SIG-M5 treated with dmso at 0.1 percent for 504 hours (cell line): ENCODE data around the gene SND1.
A peak's percentile ranks its signal among the peaks of the same experiment; 100 is the strongest.

ENCODE experiments used
- DNase-seq: peaks from one replicate; lab custom pipeline; 2025; ENCODE audit not compliant: unreplicated experiment; lab: John Stamatoyannopoulos, UW

SND1 gene

GRCh38 chr7:127886248-127886647, 234.3 kb downstream of the SND1 start:
- no peak for DNase-seq

GRCh38 chr7:127887096-127887495, 235.1 kb downstream of the SND1 start:
- no peak for DNase-seq

GRCh38 chr7:127887631-127888030, 235.6 kb downstream of the SND1 start:
- no peak for DNase-seq

GRCh38 chr7:127888411-127888810, 236.4 kb downstream of the SND1 start:
- DNase-seq = no peak

- DNase-seq = no peak
Observed at GRCh38 chr7:127888825-127889224, 236.8 kb downstream of the SND1 start.

GRCh38 chr7:127889677-127890076, 237.7 kb downstream of the SND1 start:
- DNase-seq = no peak

- DNase-seq = peak; percentile 25
Observed at GRCh38 chr7:127890726-127891125, 238.7 kb downstream of the SND1 start.

- no peak for DNase-seq
Observed at GRCh38 chr7:127891144-127891543, 239.2 kb downstream of the SND1 start.

- DNase-seq = no peak
Observed at GRCh38 chr7:127891854-127892438, 240.0 kb downstream of the SND1 start.

GRCh38 chr7:127892488-127893314, 240.7 kb downstream of the SND1 start:
- DNase-seq = no peak

- no peak for DNase-seq
Observed at GRCh38 chr7:127893547-127893946, 241.6 kb downstream of the SND1 start.

GRCh38 chr7:127894588-127894987, 242.6 kb downstream of the SND1 start:
- DNase-seq = no peak

- DNase-seq = no peak
Observed at GRCh38 chr7:127895360-127895759, 243.4 kb downstream of the SND1 start.

GRCh38 chr7:127895814-127896280, 243.9 kb downstream of the SND1 start:
- no peak for DNase-seq

GRCh38 chr7:127896659-127897058, 244.7 kb downstream of the SND1 start:
- no peak for DNase-seq

- no peak for DNase-seq
Observed at GRCh38 chr7:127897704-127898454, 245.9 kb downstream of the SND1 start.

- no peak for DNase-seq
Observed at GRCh38 chr7:127899411-127899810, 247.4 kb downstream of the SND1 start.

GRCh38 chr7:127900141-127900540, 248.1 kb downstream of the SND1 start:
- no peak for DNase-seq

GRCh38 chr7:127900732-127901685, 249.0 kb downstream of the SND1 start:
- DNase-seq = no peak

- no peak for DNase-seq
Observed at GRCh38 chr7:127901895-127902703, 250.1 kb downstream of the SND1 start.
